Kidney epithelial cell (primary cell): ENCODE measurements around the gene GADL1. TPM values are rescaled to one million over a fixed set of nuclear protein-coding genes. Genes with fewer than 3 reads are reported as not detected.

Experiments
- DNase-seq: peaks from one replicate; pipeline ENCODE4 v3.0.0-alpha.2; 2010; ENCODE audit warnings: low read depth
- H3K27me3 ChIP-seq: 2 replicates; pipeline ENCODE4 v1.6.0; 2011; ENCODE audit warnings: low read length; ENCODE audit not compliant: control insufficient read depth, insufficient read depth
- H3K36me3 ChIP-seq: 2 replicates; pipeline ENCODE4 v1.5.1; 2011; ENCODE audit warnings: low read length; ENCODE audit not compliant: control insufficient read depth, insufficient read depth
- H3K4me3 ChIP-seq: 2 replicates; pipeline ENCODE4 v1.5.1; 2011; ENCODE audit warnings: low read depth, mild to moderate bottlenecking, control low read depth, low read length
- total RNA-seq: library from RNA; depleted of rRNA; stranded (reverse); fragments of >200 nt; gene quantifications from 2 replicates; pipeline ENCODE4 v1.2.3, GENCODE V29; 2015
- TF ChIP-seq, protein P1 (sequence below): IDR thresholded peaks from 2 replicates; pipeline ENCODE4 v1.5.1; 2011; ENCODE audit warnings: mild to moderate bottlenecking, moderate library complexity, low read length, control low read depth, inconsistent platforms; ENCODE audit not compliant: insufficient read depth, poor library complexity, severe bottlenecking

The GADL1 gene
- total RNA-seq, 1 donor from 2014 or later = not detected

- DNase-seq = peak; percentile 34
- TF ChIP-seq, protein P1, sequence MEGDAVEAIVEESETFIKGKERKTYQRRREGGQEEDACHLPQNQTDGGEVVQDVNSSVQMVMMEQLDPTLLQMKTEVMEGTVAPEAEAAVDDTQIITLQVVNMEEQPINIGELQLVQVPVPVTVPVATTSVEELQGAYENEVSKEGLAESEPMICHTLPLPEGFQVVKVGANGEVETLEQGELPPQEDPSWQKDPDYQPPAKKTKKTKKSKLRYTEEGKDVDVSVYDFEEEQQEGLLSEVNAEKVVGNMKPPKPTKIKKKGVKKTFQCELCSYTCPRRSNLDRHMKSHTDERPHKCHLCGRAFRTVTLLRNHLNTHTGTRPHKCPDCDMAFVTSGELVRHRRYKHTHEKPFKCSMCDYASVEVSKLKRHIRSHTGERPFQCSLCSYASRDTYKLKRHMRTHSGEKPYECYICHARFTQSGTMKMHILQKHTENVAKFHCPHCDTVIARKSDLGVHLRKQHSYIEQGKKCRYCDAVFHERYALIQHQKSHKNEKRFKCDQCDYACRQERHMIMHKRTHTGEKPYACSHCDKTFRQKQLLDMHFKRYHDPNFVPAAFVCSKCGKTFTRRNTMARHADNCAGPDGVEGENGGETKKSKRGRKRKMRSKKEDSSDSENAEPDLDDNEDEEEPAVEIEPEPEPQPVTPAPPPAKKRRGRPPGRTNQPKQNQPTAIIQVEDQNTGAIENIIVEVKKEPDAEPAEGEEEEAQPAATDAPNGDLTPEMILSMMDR = no peak
Observed at GRCh38 chr3:30704931-30705890, 189.2 kb downstream of the GADL1 start.

GRCh38 chr3:30702828-30703397, 191.5 kb downstream of the GADL1 start:
- no peaks in the 10 kb centered on the region for H3K27me3 ChIP-seq

More at GRCh38 chr3:30704931-30705890, 189.2 kb downstream of the GADL1 start:
- Histone ChIP-seq H3K4me3 (no peak overlapping the region), H3K36me3 (peaks cover 1% of the 10 kb centered on the region), H3K27me3 (no peaks in the 10 kb centered on the region)

GRCh38 chr3:30702038-30702827, 192.2 kb downstream of the GADL1 start:
- Histone ChIP-seq H3K4me3 (no peak overlapping the region), H3K36me3 (peaks cover 1% of the 10 kb centered on the region), H3K27me3 (no peaks in the 10 kb centered on the region)
- DNase-seq = no peak
- TF ChIP-seq, protein P1 = no peak

More at GRCh38 chr3:30702828-30703397, 191.5 kb downstream of the GADL1 start:
- no peak for DNase-seq
- Histone ChIP-seq H3K4me3 (no peak overlapping the region), H3K36me3 (peaks cover 1% of the 10 kb centered on the region)
- TF ChIP-seq, protein P1 = no peak

GRCh38 chr3:30700702-30701321, 193.6 kb downstream of the GADL1 start:
- Histone ChIP-seq H3K27me3 (no peaks in the 10 kb centered on the region), H3K36me3 (peaks cover 1% of the 10 kb centered on the region), H3K4me3 (no peak overlapping the region)
- TF ChIP-seq, protein P1 = no peak
- DNase-seq = no peak

DNA sequence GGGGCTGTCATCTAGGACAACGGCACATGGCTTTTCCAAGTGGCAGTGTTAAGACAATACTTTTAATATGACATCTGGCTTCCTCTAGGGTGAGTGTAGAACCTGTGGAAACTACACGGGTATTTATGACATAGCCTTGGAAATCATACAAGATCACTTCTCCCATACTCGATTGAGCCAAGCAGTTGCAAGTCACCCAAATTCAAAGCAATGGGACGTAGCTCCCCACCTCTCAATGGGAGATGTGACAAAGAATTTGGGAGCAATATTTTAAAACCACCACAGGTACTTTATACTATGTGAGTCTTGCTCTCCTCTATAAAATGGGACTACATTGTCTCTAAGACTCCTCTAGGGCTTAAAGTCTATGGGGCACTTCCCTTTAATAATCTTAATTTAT, 194.5 kb downstream of the GADL1 start:
- TF ChIP-seq, protein P1 = no peak
- Histone ChIP-seq H3K27me3 (no peaks in the 10 kb centered on the region), H3K4me3 (no peak overlapping the region), H3K36me3 (peaks cover 1% of the 10 kb centered on the region)
- DNase-seq = no peak
